Adrenal gland (tissue), 12 donors: ENCODE measurements around the gene NPAS3. TPM values are rescaled to one million over a fixed set of nuclear protein-coding genes. Genes with fewer than 3 reads are reported as not detected.

Experiments
- DNase-seq, 7 donors: peaks; one replicate each; pipeline ENCODE4 v3.0.0-alpha.2; 2019 to 2020
- H3K27ac ChIP-seq, 5 donors: fragments of 200-600 bp; sonication (generic) in 4 of 5; 1 replicate in 3 of 5; 2 replicates in 2 of 5; pipeline versions ENCODE4 v1.5.1 to v1.8.0; 2016 to 2020; ENCODE audit warnings: mild to moderate bottlenecking in 1 of 5
- H3K27me3 ChIP-seq: fragments of 200-600 bp; 2 replicates; pipeline ENCODE4 v1.8.0; 2021
- H3K36me3 ChIP-seq, 2 donors: fragments of 200-600 bp; replicated peaks in 1 of 2; 1 replicate in 1 of 2; 2 replicates in 1 of 2; pipeline versions ENCODE4 v1.5.1 to v1.8.0; 2018 to 2022
- H3K4me1 ChIP-seq, 2 donors: fragments of 200-600 bp; replicated peaks in 1 of 2; 1 replicate in 1 of 2; 2 replicates in 1 of 2; pipeline versions ENCODE4 v1.5.1 to v1.8.0; 2018 to 2021
- H3K4me3 ChIP-seq, 4 donors: fragments of 200-600 bp; sonication (generic) in 3 of 4; one replicate each; pipeline ENCODE4 v1.5.1; 2016 to 2018
- H3K9me3 ChIP-seq, 3 donors: fragments of 200-600 bp; sonication (generic) in 1 of 3; replicated peaks in 1 of 3; 1 replicate in 2 of 3; 2 replicates in 1 of 3; pipeline versions ENCODE4 v1.5.1 to v1.8.0; 2016 to 2021
- CTCF ChIP-seq, 6 experiments: fragments of 450-650 bp in 4 of 6; fragments of 200-600 bp in 2 of 6; sonication (generic) in 1 of 6; IDR thresholded peaks; 1 replicate in 5 of 6; 2 replicates in 1 of 6; pipeline versions ENCODE4 v1.5.1 to v1.8.0; 2016 to 2021; ENCODE audit warnings: antibody characterized with exemption in 6 of 6, mild to moderate bottlenecking in 2 of 6, moderate library complexity in 1 of 6
- POLR2A ChIP-seq, 2 donors: fragments of 450-650 bp; IDR thresholded peaks; one replicate each; pipeline ENCODE4 v1.6.1; 2017; ENCODE audit warnings: antibody characterized with exemption in 2 of 2, mild to moderate bottlenecking in 2 of 2, moderate library complexity in 1 of 2
- WGBS, 4 donors: extraction: QIAGEN DNeasy Blood & Tissue Kit in 2 of 4; methylation state at CpG; one replicate each; pipeline versions ENCODE4 v1.1.5 to v1.1.7; 2013 to 2017; 5-methylcytosine and 5-hydroxymethylcytosine counted together
- intact Hi-C, 2 donors: fragments of 100-400 bp; cut with DNase I; formaldehyde crosslinking; loops; one replicate each; pipeline versions ENCODE4 v1.14.1 to v1.15.0; 2022 to 2023
- polyA plus RNA-seq, 3 donors: library from polyadenylated mRNA; stranded (reverse); fragments of 200-250 nt in 2 of 3; fragments of 350-450 nt in 1 of 3; fragmentation: Illumina TruSeq in 1 of 3; extraction: RNeasy Lipid Tissue Mini Kit (QIAGEN cat#74804) in 1 of 3; gene quantifications; one replicate each; pipeline ENCODE4 v1.2.3, GENCODE V29; 2013 to 2014
- total RNA-seq, 9 donors: library from RNA; depleted of rRNA in 4 of 9; stranded (reverse); fragments of >200 nt in 4 of 9; fragments of 120-200 nt in 1 of 9; fragmentation: NEBNext Ultra II Directional in 1 of 9; extraction: Animal tissue kit (Norgen Biotek cat#: 25700) in 1 of 9; gene quantifications; one replicate each; pipeline versions ENCODE4 v1.1.0 to v1.2.4, GENCODE V29; 2013 to 2023
- donor health status: healthy with polysubstance abuse.
- donor health status: Bipolar disorder and iron deficiency.
- donor health status: DM: yes; HTN: yes; CAD: no.
- donor health status: DM: no; HTN: no; CAD: no.
- donor health status: DM: no; HTN: no; CAD: no.
- donor health status: DM: yes; HTN: yes; CAD: no.

NPAS3 gene
- total and polyA plus RNA-seq, 12 donors: 0.36 to 7.5 (median 1.5) TPM

GRCh38 chr14:33061667-33062325, 123.1 kb downstream of the NPAS3 start:
- no peak overlapping the region for H3K4me3 ChIP-seq
- 85 to 91% (median 87%) methylated on average over 6 of the region's 6 CpGs for WGBS, 4 donors

DNA sequence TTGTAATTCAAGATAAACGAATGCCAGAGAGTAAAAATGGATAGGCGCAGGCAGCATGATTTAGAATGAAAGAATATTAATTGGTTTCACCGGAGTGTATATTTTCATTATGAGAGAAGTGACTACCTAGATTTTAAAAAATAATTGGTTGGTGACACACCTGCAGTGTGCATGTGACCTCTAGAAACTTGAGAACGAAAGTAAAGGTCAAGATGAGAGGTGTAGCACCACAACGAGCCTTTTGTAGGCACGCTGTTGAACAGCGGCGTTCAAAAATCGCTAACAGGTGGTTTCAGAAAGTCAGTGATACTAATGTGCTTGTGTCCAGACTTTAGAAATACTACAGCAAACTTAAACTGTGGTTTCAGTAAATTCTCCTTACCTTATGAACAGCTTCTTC, 123.8 kb downstream of the NPAS3 start:
- TF ChIP-seq POLR2A (IDR thresholded peaks at IDR 0.05) (no peak), CTCF (IDR thresholded peaks at IDR 0.05) (no peak)
- 82 to 86% (median 84%) methylated on average over 9 of the region's 9 CpGs for WGBS, 4 donors
- no peaks in the 10 kb centered on the region for H3K27me3 ChIP-seq
- no peaks in the 10 kb centered on the region for H3K36me3 ChIP-seq
- H3K27ac ChIP-seq: no peak overlapping the region
- no peaks in the 10 kb centered on the region for H3K4me1 ChIP-seq
- H3K4me3 ChIP-seq: no peak overlapping the region
- intact Hi-C loops: no loop called here
- DNase-seq: no peak
- no peaks in the 10 kb centered on the region for H3K9me3 ChIP-seq

More at GRCh38 chr14:33061667-33062325, 123.1 kb downstream of the NPAS3 start:
- no peaks in the 10 kb centered on the region for H3K9me3 ChIP-seq
- TF ChIP-seq CTCF (IDR thresholded peaks at IDR 0.05) (no peak), POLR2A (IDR thresholded peaks at IDR 0.05) (no peak)
- no peaks in the 10 kb centered on the region for H3K27me3 ChIP-seq
- intact Hi-C loops: no loop called here
- H3K4me1 ChIP-seq: no peaks in the 10 kb centered on the region
- H3K27ac ChIP-seq: no peak overlapping the region
- DNase-seq: no peak
- no peaks in the 10 kb centered on the region for H3K36me3 ChIP-seq

- no peaks in the 10 kb centered on the region for H3K36me3 ChIP-seq
- H3K4me3 ChIP-seq: no peak overlapping the region
- DNase-seq: no peak
- no peaks in the 10 kb centered on the region for H3K27me3 ChIP-seq
- 50 to 58% (median 53%) methylated on average over 2 of the region's 2 CpGs for WGBS, 4 donors
- H3K4me1 ChIP-seq: no peaks in the 10 kb centered on the region
- intact Hi-C loops: no loop called here
- no peak overlapping the region for H3K27ac ChIP-seq
- TF ChIP-seq POLR2A (IDR thresholded peaks at IDR 0.05): no peak
- TF ChIP-seq CTCF (IDR thresholded peaks at IDR 0.05): no peak
- H3K9me3 ChIP-seq: no peaks in the 10 kb centered on the region
Observed at GRCh38 chr14:33062881-33063280, 124.2 kb downstream of the NPAS3 start.

DNA sequence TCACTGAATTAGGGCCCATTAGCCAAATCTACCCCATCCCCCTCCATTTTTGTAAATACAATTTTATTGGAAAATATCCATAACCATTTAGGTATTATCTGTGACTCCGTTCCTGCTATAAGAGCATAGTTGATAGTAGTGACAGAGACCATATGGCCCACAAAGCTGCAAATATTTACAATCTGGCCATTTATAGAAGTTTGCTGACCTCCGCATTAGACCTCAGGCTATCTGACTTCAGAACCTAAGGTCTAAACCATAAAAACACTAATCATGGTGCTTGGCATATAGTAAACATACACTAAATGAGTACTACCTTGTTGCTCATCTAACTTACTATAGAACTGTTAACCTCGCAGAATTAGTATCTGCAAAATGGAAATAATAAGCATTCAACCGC, 124.8 kb downstream of the NPAS3 start:
- Histone ChIP-seq H3K9me3 (no peaks in the 10 kb centered on the region), H3K27me3 (no peaks in the 10 kb centered on the region), H3K4me3 (no peak overlapping the region), H3K4me1 (no peaks in the 10 kb centered on the region), H3K27ac (no peak overlapping the region), H3K36me3 (no peaks in the 10 kb centered on the region)
- DNase-seq: no peak
- no peak for TF ChIP-seq CTCF (IDR thresholded peaks at IDR 0.05)
- TF ChIP-seq POLR2A (IDR thresholded peaks at IDR 0.05): no peak
- intact Hi-C loops: no loop called here
- 88 to 95% (median 94%) methylated on average over 4 of the region's 4 CpGs for WGBS, 4 donors
